SK-N-MC (cell line): ENCODE data around the gene PRKN.

Source experiments
- DNase-seq: peaks from one replicate; pipeline ENCODE4 v3.0.0-alpha.2; 2011; ENCODE audit warnings: low read depth, low spot score
- H3K27ac ChIP-seq: fragments of 200-600 bp; sonication (generic); 2 replicates; pipeline ENCODE4 v1.5.1; 2016; ENCODE audit warnings: mixed run types
- H3K36me3 ChIP-seq: fragments of 200-600 bp; sonication (generic); 2 replicates; pipeline ENCODE4 v1.6.1; 2017; ENCODE audit warnings: antibody characterized with exemption, low read length, mixed read lengths; ENCODE audit not compliant: insufficient read depth
- H3K4me3 ChIP-seq: fragments of 200-600 bp; sonication (generic); 2 replicates; pipeline ENCODE4 v1.5.1; 2016
- H3K9ac ChIP-seq: fragments of 200-600 bp; sonication (generic); 2 replicates; pipeline ENCODE4 v1.8.0; 2017; ENCODE audit warnings: mixed run types, mixed read lengths; ENCODE audit not compliant: insufficient read length
- H3K9me3 ChIP-seq: fragments of 200-600 bp; sonication (generic); 2 replicates; pipeline ENCODE4 v1.6.1; 2017; ENCODE audit warnings: low read depth, mild to moderate bottlenecking, antibody characterized with exemption, low read length, moderate library complexity, mixed read lengths
- EZH2 ChIP-seq: fragments of 200-600 bp; sonication (generic); IDR thresholded peaks from one replicate; pipeline ENCODE4 v1.6.1; 2017; ENCODE audit warnings: antibody characterized with exemption
- FOXP2 ChIP-seq: optimal IDR thresholded peaks from 2 replicates; pipeline ENCODE3; 2011; ENCODE audit warnings: mild to moderate bottlenecking, moderate library complexity; ENCODE audit not compliant: insufficient read depth; ENCODE audit errors: extremely low read length, control extremely low read depth
- POLR2AphosphoS5 ChIP-seq: IDR thresholded peaks from 2 replicates; pipeline ENCODE4 v1.6.1; 2012; ENCODE audit warnings: mild to moderate bottlenecking, low read depth, low read length, borderline replicate concordance

PRKN gene

DNA sequence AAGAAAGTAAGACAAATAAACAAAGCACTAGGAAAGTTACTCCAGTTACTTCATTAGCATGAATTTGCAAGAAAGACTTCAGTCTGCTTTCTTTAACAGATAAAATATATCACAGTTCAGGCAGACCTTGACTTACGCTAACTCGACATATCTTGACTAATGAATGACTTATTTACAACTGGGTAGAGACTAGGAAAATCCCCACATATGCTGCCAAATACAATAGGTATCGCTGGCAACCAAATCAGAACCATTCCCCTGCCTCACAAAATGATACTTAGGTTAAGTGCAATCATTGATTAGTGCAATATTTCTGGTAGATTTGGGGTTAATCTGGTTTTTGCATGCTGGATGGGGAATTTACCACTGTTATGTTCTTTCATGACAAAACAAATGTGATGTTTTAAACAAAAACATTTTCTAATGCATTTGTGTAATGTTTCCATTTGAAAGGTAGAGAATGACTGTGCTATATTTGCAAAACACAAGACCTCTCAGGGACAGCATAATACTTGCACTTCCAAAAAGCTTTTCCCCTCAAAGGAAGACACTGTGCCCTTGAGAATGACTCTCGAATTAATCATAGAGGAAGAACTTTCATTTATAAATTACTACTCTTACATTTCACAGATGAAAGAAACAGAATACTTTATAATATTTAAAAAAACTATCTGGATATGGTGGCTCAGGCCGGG lies 101.6 kb downstream of the PRKN start:
- H3K9me3 ChIP-seq = no peaks in the 10 kb centered on the region
- TF ChIP-seq POLR2AphosphoS5 = no peak
- TF ChIP-seq EZH2 = no peak
- no peak for TF ChIP-seq FOXP2
- H3K4me3 ChIP-seq = no peak overlapping the region
- H3K9ac ChIP-seq = no peak overlapping the region
- DNase-seq = no peak
- H3K36me3 ChIP-seq = no peaks in the 10 kb centered on the region
- H3K27ac ChIP-seq = no peak overlapping the region

DNA sequence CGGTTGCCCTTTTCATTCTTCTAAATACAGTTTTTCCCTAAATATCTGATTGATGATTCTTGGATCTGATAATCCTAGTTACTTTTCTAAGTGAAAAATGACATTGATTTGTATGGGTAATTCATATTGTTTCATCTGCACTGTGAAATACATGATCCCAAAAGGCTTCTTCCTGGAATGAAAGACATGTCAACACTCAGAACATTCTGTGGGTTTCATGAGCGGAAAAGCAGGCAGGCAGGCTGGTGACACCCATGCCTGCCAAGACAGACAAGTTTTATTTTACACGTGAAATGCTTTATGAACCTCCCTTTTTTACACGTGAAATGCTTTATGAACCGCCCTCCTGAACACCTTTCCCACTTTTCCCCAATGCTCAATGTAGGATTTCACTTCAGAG lies 105.0 kb downstream of the PRKN start:
- Histone ChIP-seq H3K36me3 (no peaks in the 10 kb centered on the region), H3K9me3 (no peaks in the 10 kb centered on the region), H3K27ac (no peak overlapping the region), H3K9ac (no peak overlapping the region), H3K4me3 (no peak overlapping the region)
- no peak for DNase-seq
- no peak for TF ChIP-seq EZH2
- no peak for TF ChIP-seq FOXP2
- TF ChIP-seq POLR2AphosphoS5 = no peak

DNA sequence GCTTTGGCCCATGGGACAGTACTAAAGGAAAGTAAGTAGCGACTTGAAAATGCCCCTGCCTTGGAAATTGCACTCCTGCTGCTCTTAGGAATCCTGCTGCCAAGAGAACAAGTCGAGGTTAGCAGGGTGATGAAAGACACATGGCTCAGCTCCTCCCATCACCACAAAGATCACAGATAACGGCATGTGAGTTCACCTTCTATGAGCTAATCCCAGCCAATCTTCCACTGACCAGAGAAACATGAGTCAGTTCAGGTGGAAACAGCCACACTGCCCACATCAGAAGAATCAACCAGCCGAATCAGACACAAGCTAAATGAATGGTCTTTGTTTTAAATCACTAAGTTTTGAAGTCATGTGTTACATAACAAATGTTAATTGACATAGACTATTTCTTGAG lies 106.3 kb downstream of the PRKN start:
- H3K4me3 ChIP-seq = no peak overlapping the region
- no peak overlapping the region for H3K27ac ChIP-seq
- no peak overlapping the region for H3K9ac ChIP-seq
- DNase-seq = no peak
- no peaks in the 10 kb centered on the region for H3K9me3 ChIP-seq
- no peaks in the 10 kb centered on the region for H3K36me3 ChIP-seq
- TF ChIP-seq EZH2 (no peak), POLR2AphosphoS5 (no peak), FOXP2 (no peak)

DNA sequence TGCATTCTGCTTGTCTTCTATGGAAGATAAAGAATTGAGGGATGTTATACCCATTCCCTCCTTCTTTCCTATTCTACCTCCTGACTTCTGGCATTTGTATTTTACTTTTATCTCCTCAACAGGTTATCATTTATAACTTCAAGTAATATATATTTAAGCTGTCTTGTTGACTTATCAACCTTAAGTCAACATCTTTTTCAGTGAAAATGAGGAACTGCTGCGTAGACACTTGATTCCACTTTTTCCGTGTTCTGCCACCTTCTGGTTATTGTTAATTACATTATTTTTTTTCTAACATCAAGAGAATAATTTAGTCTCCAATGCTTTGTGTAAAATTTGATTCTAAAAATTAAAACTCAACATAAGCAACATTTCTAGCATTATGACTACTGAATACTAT lies 107.5 kb downstream of the PRKN start:
- DNase-seq = no peak
- H3K4me3 ChIP-seq = no peak overlapping the region
- no peak overlapping the region for H3K27ac ChIP-seq
- H3K9ac ChIP-seq = no peak overlapping the region
- no peaks in the 10 kb centered on the region for H3K36me3 ChIP-seq
- no peaks in the 10 kb centered on the region for H3K9me3 ChIP-seq
- no peak for TF ChIP-seq EZH2
- TF ChIP-seq POLR2AphosphoS5 = no peak
- TF ChIP-seq FOXP2 = no peak

DNA sequence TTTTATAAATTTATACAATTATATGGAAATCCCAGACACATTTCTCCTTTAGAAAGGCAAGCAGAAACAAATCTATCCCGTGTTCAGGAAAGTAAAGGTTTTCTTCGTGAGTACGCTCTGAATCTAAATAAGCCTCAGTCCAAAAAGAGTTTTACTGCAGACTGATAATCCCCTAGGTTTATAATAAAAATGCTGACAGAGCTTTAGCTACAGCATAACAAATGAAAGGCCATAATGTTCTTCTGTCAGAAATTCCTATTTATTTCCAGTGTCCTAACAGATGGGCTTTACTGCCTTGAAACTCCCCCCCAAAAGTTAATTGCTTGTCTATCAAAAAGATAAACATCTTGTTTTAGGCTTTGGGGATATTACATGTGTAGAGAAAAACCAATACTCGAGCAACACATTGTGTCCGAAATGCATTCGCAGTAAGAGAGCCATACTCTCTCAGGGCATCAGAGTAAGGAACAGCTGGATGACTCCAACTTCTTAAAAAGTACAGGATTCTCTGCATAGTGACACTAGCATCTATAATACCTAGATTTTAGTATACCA lies 109.0 kb downstream of the PRKN start:
- Histone ChIP-seq H3K9me3 (no peaks in the 10 kb centered on the region), H3K36me3 (no peaks in the 10 kb centered on the region), H3K9ac (no peak overlapping the region), H3K4me3 (no peak overlapping the region), H3K27ac (no peak overlapping the region)
- TF ChIP-seq EZH2 = no peak
- TF ChIP-seq POLR2AphosphoS5 = no peak
- TF ChIP-seq FOXP2 = no peak
- no peak for DNase-seq

DNA sequence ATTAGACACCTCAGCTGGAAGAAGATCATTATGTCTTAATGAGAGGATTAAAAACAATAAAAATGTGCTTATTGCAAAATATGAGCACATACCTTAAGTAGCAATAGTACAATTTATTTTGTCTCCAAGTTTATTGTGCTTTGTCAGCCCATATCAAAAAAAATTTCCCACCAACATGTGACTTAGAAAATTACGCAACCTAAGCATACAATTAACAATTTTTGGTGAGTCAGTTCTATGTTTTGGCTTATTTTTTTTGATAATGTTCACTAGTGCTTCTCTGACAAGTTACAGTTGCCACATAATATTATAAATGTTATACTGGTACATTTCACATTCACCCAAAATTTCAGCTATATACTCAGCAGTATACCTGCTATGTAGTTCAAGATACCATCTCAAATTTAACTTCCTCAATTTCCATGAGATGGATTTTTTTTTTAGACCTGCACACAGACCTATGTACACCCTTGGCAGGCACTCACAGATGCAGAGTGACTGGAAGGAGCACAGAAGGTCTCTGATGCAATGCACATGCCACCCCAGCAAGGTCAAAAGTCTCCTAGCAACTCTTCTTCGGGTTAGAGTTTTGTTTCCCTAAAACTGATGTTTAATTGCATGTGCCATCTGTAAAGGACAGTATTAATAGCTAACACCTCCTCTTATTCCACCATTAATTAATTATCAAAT lies 112.4 kb downstream of the PRKN start:
- Histone ChIP-seq H3K9ac (no peak overlapping the region), H3K27ac (no peak overlapping the region), H3K36me3 (no peaks in the 10 kb centered on the region), H3K9me3 (no peaks in the 10 kb centered on the region), H3K4me3 (no peak overlapping the region)
- TF ChIP-seq EZH2 (no peak), FOXP2 (no peak), POLR2AphosphoS5 (no peak)
- DNase-seq = no peak

DNA sequence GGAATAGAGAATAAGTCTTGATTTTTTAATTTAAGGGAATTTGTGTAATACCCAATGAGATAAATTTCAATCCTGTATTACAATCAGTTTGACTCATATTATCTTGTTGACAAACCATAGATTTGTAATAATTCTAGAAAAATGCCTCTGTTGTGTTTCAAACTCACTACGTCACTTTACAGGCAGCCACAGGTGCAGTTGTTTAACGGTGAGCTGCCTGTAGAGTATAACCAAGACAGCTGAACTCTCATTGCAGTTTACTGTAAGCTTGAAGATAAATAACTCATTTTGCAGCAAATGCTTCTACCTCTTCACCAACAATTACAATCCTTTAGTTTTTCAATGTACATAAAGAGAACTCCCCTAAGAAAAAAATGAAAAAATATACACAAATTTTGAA lies 114.3 kb downstream of the PRKN start:
- no peak overlapping the region for H3K9ac ChIP-seq
- no peak overlapping the region for H3K4me3 ChIP-seq
- H3K27ac ChIP-seq = no peak overlapping the region
- no peaks in the 10 kb centered on the region for H3K9me3 ChIP-seq
- no peaks in the 10 kb centered on the region for H3K36me3 ChIP-seq
- no peak for DNase-seq
- TF ChIP-seq POLR2AphosphoS5 (no peak), FOXP2 (no peak), EZH2 (no peak)

DNA sequence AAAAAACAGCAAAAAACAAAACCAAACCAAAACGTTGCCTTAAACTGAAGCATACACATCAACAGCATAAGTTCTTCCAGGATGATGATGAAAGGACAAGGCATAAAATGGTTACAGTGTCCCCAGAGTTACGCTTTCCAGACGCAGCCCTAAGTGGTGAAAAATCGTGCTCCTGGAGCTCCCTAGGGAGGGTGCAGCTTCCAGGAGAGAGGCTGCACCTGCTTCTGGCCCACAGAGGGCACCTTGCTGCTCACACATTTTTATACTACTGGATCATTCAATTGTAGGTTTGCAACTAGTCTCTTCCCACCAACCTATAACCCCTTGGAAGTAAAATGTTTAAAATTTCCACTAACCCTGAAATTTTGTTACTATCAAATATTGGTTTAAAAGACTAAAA lies 115.0 kb downstream of the PRKN start:
- Histone ChIP-seq H3K9me3 (no peaks in the 10 kb centered on the region), H3K27ac (no peak overlapping the region), H3K4me3 (no peak overlapping the region), H3K36me3 (no peaks in the 10 kb centered on the region), H3K9ac (no peak overlapping the region)
- DNase-seq = no peak
- TF ChIP-seq FOXP2 = no peak
- TF ChIP-seq EZH2 = no peak
- TF ChIP-seq POLR2AphosphoS5 = no peak
